Measurements from ENCODE around the gene FGF21. TPM values are rescaled to one million over a fixed set of nuclear protein-coding genes. Genes with fewer than 3 reads are reported as not detected.

The FGF21 gene
- polyA plus RNA-seq, 1 of the 3 experiments (the other 2 are of a cell fraction), result not detected

DNA sequence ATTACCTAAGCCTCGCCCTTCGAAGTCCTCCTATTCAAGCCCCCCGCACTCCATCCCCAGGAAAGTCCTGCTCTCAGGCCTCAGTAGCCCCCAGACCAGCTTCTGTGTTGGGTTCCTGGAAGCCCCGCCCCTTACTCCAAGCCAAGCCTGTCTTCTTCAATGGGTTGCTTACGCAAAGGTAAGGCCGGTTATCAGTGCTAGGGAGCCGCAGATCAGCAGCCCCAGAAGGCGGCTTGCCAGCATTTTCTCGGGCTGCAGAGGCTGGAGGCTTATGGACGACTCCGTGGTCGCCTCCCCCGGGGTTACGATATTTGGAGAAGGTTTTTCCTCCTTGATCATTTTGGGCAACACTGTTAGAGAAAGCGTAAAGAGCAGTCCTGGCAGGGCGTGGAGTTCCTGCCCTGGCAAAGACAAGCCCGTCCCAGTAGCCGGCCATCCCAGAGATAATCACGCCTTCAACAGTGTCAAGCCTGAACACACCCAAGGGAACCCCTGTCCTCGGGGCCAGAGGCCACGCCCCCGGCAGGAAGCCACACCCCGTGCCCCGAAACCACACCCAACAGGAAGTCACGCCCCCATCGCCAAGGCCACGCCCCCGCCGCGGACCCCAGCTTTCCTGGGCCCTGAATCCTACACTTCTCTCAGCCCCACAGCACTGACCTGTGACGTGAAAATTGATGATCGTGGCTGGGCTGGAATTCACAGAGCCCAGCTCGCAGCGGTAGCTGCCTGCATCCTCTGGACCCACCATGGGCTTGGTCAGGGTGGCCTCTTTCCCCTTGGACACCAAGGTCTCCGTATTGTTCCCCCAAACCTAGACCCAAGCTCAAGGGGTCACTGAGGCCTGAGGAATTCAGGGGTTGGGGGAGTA lies 14.0 kb upstream of the FGF21 start:
- TF ChIP-seq GATA2 (CRISPR knock-in tag; IDR thresholded peaks at IDR 0.05) (no peak), RAD21 (IDR thresholded peaks at IDR 0.05; ENCODE audit: low read length) (no peak), JUND (IDR thresholded peaks at IDR 0.05) (no peak), EP300 (IDR thresholded peaks at IDR 0.05; ENCODE audit: borderline replicate concordance in 1 of 2, low read depth in 1 of 2, low read length in 1 of 2) (no peak)
- no peaks in the 10 kb centered on the region for H3K36me3 ChIP-seq (replicated peaks in 1 of 2; ENCODE audit: control insufficient read depth in 1 of 2, insufficient read depth in 2 of 2, low read length in 1 of 2)
- H3K79me2 ChIP-seq (ENCODE audit: insufficient read depth), result no peaks in the 10 kb centered on the region
- H4K20me1 ChIP-seq (ENCODE audit: insufficient read depth), result no peaks in the 10 kb centered on the region
- ChIA-PET POLR2A (no interaction called here), CTCF (interaction anchor here (0.6 kb wide), 1 partner anchor 160 kb away, joined by 3 read pairs; no protein-coding TSS in a partner anchor)
- no peak overlapping the region for H3K4me2 ChIP-seq
- no peaks in the 10 kb centered on the region for H3K9me2 ChIP-seq
- 82% methylated on average over 28 of the region's 35 CpGs for WGBS (ENCODE audit: low lambda C conversion rate)
- no peak overlapping the region for H3K4me3 ChIP-seq (ENCODE audit: low read depth in 2 of 2, low read length in 1 of 2)
- no peaks in the 10 kb centered on the region for H3K27me3 ChIP-seq (ENCODE audit: insufficient read depth)
- peaks cover 7% of the 10 kb centered on the region for H3F3A ChIP-seq (replicated peaks; ENCODE audit: insufficient read depth)
- DNase-seq, result peak; percentile 81
- H3K9ac ChIP-seq, result no peak overlapping the region
- H3K9me3 ChIP-seq, result no peaks in the 10 kb centered on the region
- H3K4me1 ChIP-seq (ENCODE audit: control insufficient read depth in 1 of 2, insufficient read depth in 2 of 2, low read depth in 1 of 2, low read length in 1 of 2), result peaks cover 0 to 16% of the 10 kb centered on the region in 2 experiments; a peak in 1 of 4 replicates
- H3K27ac ChIP-seq (ENCODE audit: low read depth in 2 of 2, low read length in 1 of 2), result no peak overlapping the region
- no peak overlapping the region for H2AFZ ChIP-seq (ENCODE audit: low read depth)

DNA sequence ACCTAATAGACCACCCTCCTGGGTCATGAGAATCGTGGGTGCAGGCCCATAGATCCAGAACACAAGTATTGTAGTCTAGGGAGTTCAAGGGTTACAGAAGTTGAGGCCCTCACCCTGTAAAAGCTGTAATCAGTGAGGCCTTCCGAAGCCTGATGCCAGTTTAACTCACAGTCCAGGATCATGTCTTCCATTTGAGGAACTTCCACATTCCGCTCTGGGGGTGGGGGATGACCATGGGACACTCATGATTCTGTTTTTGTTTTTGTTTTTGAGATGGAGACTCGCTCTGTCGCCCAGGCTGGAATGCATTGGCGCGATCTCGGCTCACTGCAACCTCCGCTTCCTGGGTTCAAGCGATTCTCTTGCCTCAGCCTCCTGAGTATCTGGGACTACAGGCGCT lies 13.2 kb upstream of the FGF21 start:
- Histone ChIP-seq H4K20me1 (ENCODE audit: insufficient read depth) (no peaks in the 10 kb centered on the region), H3K27me3 (ENCODE audit: insufficient read depth) (no peaks in the 10 kb centered on the region), H3K9me3 (no peaks in the 10 kb centered on the region), H3K79me2 (ENCODE audit: insufficient read depth) (no peaks in the 10 kb centered on the region), H3K9ac (no peak overlapping the region), H3F3A (replicated peaks; ENCODE audit: insufficient read depth) (peaks cover 7% of the 10 kb centered on the region), H3K4me1 (ENCODE audit: control insufficient read depth in 1 of 2, insufficient read depth in 2 of 2, low read depth in 1 of 2, low read length in 1 of 2) (peaks cover 0 to 16% of the 10 kb centered on the region in 2 experiments; a peak in 1 of 4 replicates), H3K4me3 (ENCODE audit: low read depth in 2 of 2, low read length in 1 of 2) (no peak overlapping the region), H3K36me3 (replicated peaks in 1 of 2; ENCODE audit: control insufficient read depth in 1 of 2, insufficient read depth in 2 of 2, low read length in 1 of 2) (no peaks in the 10 kb centered on the region), H3K4me2 (no peak overlapping the region), H3K27ac (ENCODE audit: low read depth in 2 of 2, low read length in 1 of 2) (no peak overlapping the region), H2AFZ (ENCODE audit: low read depth) (no peak overlapping the region), H3K9me2 (no peaks in the 10 kb centered on the region)
- TF ChIP-seq SIN3A (IDR thresholded peaks at IDR 0.05; ENCODE audit: borderline replicate concordance, low read depth, low read length), result no peak
- no peak for TF ChIP-seq MXI1 (IDR thresholded peaks at IDR 0.05; ENCODE audit: low read depth, low read length)
- TF ChIP-seq POLR2AphosphoS5 (IDR thresholded peaks at IDR 0.05; ENCODE audit: low read depth, low read length), result no peak
- no peak for TF ChIP-seq NRF1 (IDR thresholded peaks at IDR 0.05; ENCODE audit: low read depth, low read length)
- no peak for TF ChIP-seq RXRA (IDR thresholded peaks at IDR 0.05; ENCODE audit: borderline replicate concordance, low read depth)
- TF ChIP-seq RFX5 (IDR thresholded peaks at IDR 0.05; ENCODE audit: low read length), result no peak
- TF ChIP-seq, protein P1, sequence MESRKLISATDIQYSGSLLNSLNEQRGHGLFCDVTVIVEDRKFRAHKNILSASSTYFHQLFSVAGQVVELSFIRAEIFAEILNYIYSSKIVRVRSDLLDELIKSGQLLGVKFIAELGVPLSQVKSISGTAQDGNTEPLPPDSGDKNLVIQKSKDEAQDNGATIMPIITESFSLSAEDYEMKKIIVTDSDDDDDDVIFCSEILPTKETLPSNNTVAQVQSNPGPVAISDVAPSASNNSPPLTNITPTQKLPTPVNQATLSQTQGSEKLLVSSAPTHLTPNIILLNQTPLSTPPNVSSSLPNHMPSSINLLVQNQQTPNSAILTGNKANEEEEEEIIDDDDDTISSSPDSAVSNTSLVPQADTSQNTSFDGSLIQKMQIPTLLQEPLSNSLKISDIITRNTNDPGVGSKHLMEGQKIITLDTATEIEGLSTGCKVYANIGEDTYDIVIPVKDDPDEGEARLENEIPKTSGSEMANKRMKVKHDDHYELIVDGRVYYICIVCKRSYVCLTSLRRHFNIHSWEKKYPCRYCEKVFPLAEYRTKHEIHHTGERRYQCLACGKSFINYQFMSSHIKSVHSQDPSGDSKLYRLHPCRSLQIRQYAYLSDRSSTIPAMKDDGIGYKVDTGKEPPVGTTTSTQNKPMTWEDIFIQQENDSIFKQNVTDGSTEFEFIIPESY (IDR thresholded peaks at IDR 0.05; ENCODE audit: borderline replicate concordance, low read depth), result no peak
- no peak for TF ChIP-seq RCOR1 (IDR thresholded peaks at IDR 0.05; ENCODE audit: low read length)
- WGBS (ENCODE audit: low lambda C conversion rate), result 82% methylated on average over 11 of the region's 11 CpGs
- POLR2A ChIA-PET, result no interaction called here
- CTCF ChIA-PET, result no interaction called here
- DNase-seq, result no peak

Measured in SK-N-SH (cell line).